Fibroblast of the aortic adventitia (primary cell): ENCODE measurements around the gene RASAL2. TPM values are rescaled to one million over a fixed set of nuclear protein-coding genes. Genes with fewer than 3 reads are reported as not detected.

Experiments
- DNase-seq: peaks from one replicate; pipeline ENCODE4 v3.0.0-alpha.2; 2010; ENCODE audit warnings: low read depth
- H3K4me3 ChIP-seq: 2 replicates; pipeline ENCODE4 v1.5.1; 2011; ENCODE audit warnings: low read depth, mild to moderate bottlenecking, control low read depth, low read length, moderate library complexity
- total RNA-seq: library from RNA; depleted of rRNA; stranded (reverse); fragments of >200 nt; gene quantifications from 2 replicates; pipeline ENCODE4 v1.2.3, GENCODE V29; 2012; ENCODE audit warnings: low replicate concordance
- TF ChIP-seq, protein P1 (sequence below): IDR thresholded peaks from 2 replicates; pipeline ENCODE4 v1.5.1; 2011; ENCODE audit warnings: mild to moderate bottlenecking, low read length, control low read depth, inconsistent platforms; ENCODE audit not compliant: insufficient read depth

RASAL2 gene
- total RNA-seq, 1 donor, result 30.5 TPM

DNA sequence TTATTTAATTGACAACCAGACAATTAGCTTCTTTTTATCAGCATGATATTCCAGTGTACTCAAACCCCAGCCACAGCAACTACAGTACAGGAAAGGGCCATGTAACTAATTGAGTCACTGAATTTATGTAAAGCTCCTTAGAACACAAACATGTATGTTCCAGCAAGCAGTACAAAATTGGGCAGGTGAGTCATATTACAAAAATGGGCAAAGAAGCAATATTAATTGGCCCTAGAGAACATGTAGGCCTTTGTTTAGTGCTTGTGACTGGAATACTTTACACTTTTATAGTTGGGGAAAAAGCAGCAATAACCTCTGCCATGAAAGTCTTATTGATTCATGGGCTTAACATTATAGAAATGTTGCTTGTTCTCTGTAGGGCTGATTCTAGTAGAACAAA lies 371.1 kb downstream of the RASAL2 start:
- DNase-seq, result peak; percentile 59
- TF ChIP-seq, protein P1, sequence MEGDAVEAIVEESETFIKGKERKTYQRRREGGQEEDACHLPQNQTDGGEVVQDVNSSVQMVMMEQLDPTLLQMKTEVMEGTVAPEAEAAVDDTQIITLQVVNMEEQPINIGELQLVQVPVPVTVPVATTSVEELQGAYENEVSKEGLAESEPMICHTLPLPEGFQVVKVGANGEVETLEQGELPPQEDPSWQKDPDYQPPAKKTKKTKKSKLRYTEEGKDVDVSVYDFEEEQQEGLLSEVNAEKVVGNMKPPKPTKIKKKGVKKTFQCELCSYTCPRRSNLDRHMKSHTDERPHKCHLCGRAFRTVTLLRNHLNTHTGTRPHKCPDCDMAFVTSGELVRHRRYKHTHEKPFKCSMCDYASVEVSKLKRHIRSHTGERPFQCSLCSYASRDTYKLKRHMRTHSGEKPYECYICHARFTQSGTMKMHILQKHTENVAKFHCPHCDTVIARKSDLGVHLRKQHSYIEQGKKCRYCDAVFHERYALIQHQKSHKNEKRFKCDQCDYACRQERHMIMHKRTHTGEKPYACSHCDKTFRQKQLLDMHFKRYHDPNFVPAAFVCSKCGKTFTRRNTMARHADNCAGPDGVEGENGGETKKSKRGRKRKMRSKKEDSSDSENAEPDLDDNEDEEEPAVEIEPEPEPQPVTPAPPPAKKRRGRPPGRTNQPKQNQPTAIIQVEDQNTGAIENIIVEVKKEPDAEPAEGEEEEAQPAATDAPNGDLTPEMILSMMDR, result no peak
- H3K4me3 ChIP-seq, result no peak overlapping the region

DNA sequence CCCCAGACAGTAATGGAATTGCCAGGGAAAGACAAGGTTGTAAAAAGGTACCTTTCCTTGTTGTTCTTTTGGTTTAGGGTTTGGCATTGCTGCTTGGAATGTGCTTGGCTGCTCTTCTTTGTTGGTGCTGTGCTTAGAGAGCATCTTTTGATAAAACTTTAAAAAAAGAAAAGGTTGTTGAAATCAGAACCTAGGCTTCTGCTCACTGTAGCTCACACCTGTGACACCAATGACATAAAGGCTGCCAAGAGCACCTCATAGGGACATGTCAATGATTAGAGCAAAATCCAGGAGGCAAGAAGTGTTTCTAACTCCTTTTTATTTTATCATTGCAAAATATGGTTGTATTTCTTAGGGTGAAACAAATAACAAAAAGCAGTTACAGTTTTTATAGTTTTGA lies 373.9 kb downstream of the RASAL2 start:
- no peak for DNase-seq
- H3K4me3 ChIP-seq, result no peak overlapping the region
- TF ChIP-seq, protein P1, result no peak

DNA sequence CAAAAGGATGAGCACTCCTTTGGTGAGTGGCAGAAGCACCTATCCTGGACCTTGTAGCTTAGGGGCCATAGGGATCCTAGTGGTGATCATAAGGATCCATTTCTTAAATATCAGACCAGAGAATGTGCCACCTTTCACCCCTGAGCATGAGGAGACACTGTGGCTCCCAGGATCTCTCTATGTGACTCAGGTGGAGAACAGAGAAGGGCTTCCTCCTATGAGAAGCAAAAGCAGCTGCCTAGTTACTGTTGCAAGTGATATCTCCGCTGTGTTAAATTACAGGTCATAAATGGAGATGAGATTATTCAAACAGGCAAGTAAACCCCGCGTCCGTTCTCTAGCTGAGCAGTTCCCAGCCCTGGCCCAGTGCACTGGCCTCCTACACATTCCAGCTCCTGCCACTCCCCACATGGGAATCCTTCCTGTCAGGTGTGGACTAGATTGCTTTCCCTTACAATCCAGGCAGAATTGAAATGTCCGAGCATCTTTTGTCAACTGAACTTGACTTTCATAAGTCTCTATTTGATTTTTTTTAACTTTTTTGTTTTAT lies 376.6 kb downstream of the RASAL2 start:
- TF ChIP-seq, protein P1, result no peak
- no peak for DNase-seq
- H3K4me3 ChIP-seq, result no peak overlapping the region

DNA sequence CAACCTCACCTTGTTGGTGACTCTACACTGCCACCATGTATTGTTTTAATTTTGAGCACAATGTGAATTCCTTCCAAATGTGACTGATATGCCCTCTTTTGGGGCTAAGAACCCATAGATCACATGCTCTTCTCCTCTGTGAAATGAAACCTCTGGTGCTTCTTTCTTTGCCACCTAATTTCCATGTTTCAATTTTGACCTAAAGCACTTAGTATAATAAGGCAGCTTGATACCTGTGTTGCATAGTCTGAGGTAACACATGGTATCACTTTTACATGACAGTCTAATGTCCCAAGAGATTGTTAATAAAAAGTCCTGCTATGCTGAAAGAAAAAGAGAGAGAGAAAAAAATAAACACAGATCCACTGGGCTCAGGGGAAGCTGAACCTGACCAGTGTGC lies 378.6 kb downstream of the RASAL2 start:
- no peak overlapping the region for H3K4me3 ChIP-seq
- no peak for DNase-seq
- TF ChIP-seq, protein P1, result no peak

DNA sequence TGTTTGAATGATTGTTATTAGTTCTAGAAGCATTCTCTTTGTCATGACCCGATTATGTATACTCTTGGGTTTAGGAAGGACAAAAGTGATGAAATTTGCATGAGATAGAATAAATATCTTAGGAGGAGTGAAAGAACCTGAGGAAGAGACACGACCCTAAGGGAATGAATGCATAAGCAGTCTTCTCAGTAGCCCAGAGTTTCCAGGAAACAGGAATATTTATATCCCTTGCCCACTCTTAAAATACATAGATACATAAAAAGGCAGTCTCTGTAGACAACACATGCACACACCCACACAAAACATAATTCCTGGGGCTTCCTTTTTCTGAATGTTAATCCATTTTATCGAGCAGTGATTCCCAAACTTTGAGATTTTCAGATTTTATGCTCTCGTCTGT lies 383.5 kb downstream of the RASAL2 start:
- TF ChIP-seq, protein P1, result no peak
- H3K4me3 ChIP-seq, result no peak overlapping the region
- DNase-seq, result no peak

DNA sequence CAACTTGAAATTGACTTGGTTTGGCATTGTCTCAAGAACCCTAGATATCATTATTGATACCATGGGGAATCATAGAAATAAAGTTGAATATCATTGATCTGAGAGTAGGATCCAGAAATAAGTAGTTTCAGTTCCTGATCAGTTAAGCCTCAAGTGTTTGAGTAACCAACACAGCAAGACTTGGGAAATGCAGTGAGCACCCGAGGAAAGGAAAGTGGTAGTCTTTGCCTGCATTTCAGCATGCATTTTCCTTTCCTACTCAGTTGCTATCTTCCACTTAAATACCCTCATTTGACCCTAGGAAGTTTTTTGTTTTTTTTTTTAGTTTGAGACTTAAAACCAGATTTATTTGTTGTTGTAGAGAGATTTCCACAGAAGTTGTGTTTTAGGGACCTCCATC lies 383.9 kb downstream of the RASAL2 start:
- H3K4me3 ChIP-seq, result no peak overlapping the region
- no peak for DNase-seq
- TF ChIP-seq, protein P1, result no peak

DNA sequence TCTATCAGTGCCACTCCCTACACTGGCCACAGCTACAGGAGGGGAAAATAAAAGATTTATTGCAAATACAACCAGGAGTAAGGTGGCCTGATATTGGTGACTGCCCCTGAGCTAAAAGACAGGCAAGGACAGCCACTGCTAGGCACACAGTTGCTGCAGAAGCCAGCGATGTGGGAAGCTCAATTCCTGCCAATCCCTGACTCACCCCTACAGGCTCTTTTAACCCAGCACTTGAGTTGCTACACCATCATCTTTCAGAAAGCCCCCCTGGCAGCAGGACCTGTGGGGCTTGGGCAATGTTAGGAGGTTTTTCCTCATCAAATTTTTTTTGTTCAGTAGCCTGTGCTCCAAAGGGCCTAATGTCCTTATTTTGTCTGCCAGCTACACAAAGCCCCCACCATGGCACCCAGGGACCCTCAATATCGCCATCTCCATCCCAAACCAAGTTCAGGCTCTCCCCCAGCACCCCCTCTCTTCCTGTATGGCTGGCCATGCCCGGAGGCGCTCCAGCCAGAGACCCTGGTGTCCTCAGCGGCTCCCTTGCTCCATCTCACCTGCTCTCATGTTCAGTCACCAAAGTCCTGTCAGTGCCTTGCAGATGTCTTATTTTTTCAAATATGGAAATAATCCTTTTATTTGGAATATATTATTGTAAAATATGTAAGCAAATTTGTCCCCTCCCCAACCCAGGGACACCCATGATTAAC lies 389.5 kb downstream of the RASAL2 start:
- H3K4me3 ChIP-seq, result no peak overlapping the region
- TF ChIP-seq, protein P1, result no peak
- DNase-seq, result no peak
